ENCODE data around the gene FAM25G.
"Not testable (repeated sequence)": the region's sequence is repeated elsewhere in the genome, so short reads cannot be mapped to it uniquely, and the experiment has no call there.

FAM25G gene

DNA sequence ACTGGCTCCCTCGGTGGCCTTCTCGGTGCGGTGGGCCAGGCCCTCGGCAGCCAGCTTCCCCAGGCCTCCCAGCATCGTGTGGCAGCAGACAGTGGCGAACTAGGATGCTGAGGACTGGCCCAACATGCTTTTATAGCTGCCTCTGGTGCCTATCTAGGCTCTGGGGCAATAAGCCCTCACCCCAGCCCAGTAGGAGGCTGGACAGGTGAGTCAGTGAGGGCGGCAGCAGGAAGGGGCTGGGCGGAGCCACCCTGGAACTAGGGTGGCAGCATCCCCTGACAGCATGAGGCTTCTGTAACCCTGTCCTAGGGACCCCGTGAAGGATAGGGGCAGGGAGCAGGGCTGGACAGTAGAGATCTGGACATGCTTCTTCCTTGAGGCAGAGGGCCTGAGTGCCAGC is at the start of gene FAM25G:
TSS of gene FAM25G (minus strand) at position 101 of the 400 bp plus-strand sequence. CDS start at position 75, 26 bp downstream.
- DNase-seq (ENCODE audit: low read depth in 2 of 2) = not testable (repeated sequence)

DNA sequence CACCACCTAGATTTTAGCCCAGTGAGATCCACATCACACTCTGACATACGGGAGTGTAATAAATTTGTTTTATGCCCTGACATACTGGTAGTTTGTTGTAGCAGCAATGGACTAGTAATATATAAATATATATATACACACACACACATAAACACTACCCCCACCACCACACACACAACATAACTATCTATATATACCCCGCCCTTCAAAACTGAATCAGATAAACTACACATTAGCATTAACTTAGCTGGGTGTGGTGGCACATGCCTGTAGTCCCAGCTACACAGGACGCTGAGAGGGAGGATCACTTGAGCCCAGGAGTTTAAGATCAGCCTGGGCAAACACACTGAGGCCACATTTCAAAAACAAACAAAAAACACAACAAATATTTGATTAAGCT is 44.9 kb upstream of the FAM25G start:
- not testable (repeated sequence) for DNase-seq (ENCODE audit: low read depth in 2 of 2)

DNA sequence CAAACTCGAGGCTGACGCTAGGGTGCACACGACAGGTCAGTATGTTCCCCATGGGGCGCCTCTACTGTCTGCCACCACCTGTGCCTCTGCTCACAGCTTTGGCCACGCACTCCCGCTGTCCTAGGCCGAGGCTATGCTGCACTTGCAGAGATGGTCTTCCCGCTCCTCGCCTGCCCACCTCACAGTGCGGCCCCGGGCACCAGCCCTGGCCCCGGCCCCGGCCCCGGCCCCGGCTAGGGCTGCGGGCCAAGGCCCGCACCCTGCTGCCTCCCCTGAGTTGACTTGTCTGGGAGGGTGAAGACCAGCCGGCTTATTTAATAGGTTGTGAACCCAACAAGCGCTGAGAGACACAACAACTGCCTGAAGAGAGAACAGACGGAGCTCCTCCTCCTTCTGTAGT is 32.0 kb upstream of the FAM25G start, which contains the start of gene AGAP9:
TSS of gene AGAP9 (minus strand) at position 164 of the 400 bp plus-strand sequence. CDS start at position 52, 112 bp downstream.
- not testable (repeated sequence) for DNase-seq (ENCODE audit: low read depth in 2 of 2)

- not testable (repeated sequence) for DNase-seq (ENCODE audit: low read depth in 2 of 2)
These were observed 10.8 kb upstream of the FAM25G start for GRCh38 chr10:47502313-47502712.

GRCh38 chr10:47494226-47494625 is 2.7 kb upstream of the FAM25G start:
- DNase-seq (ENCODE audit: low read depth in 2 of 2) = not testable (repeated sequence)

GRCh38 chr10:47489630-47490029 is 1.9 kb downstream of the FAM25G start:
- not testable (repeated sequence) for DNase-seq (ENCODE audit: low read depth in 2 of 2)

DNA sequence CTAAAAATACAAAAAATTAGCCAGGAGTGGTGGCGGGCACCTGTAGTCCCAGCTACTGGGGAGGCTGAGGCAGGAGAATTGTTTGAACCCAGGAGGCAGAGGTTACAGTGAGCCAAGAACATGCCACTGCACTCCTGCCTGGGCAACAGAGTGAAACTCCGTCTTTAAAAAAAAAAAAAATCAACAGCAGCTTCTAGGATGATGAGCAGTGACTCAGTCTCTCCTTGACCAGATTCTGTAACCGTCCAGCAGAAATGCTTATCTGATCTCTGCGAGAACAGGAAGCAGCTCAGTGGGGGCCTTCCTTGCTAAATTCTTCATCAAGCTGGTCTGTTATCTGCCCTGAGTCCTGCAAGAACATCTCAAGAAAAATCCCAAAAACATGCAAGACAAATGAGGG is 5.6 kb downstream of the FAM25G start:
- not testable (repeated sequence) for DNase-seq (ENCODE audit: low read depth in 2 of 2)

DNA sequence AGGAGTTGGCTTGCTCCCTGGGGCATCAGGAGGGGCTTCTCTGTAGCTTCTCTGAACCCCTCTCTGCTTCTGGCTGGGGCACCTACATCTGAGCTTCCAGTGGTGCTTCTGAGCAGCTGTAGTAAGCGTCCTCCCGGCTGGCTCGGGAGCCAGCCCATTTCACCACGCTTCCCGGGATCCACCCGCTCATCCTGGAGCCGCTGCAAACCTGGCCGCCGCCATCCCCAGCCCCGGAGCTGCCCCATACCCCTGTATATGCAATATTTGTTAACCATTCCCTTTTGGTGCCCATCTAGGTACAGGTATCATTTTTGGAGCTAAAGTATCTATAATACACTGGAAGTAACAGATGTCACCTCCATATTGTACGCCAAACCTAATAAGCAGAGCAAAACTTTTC is 6.7 kb downstream of the FAM25G start:
- DNase-seq (ENCODE audit: low read depth in 2 of 2) = not testable (repeated sequence)

GRCh38 chr10:47483923-47484322 is 7.6 kb downstream of the FAM25G start, which contains the start of gene ANXA8:
Gene ANXA8, minus strand, starts transcription at chr10:47484115. Its CDS starts 182 bp downstream, at chr10:47483933.
- DNase-seq (ENCODE audit: low read depth in 2 of 2) = not testable (repeated sequence)

GRCh38 chr10:47482367-47482766 is 9.1 kb downstream of the FAM25G start:
- not testable (repeated sequence) for DNase-seq (ENCODE audit: low read depth in 2 of 2)

- DNase-seq (ENCODE audit: low read depth in 2 of 2) = not testable (repeated sequence)
These were observed 9.7 kb downstream of the FAM25G start for GRCh38 chr10:47481768-47482181.

DNA sequence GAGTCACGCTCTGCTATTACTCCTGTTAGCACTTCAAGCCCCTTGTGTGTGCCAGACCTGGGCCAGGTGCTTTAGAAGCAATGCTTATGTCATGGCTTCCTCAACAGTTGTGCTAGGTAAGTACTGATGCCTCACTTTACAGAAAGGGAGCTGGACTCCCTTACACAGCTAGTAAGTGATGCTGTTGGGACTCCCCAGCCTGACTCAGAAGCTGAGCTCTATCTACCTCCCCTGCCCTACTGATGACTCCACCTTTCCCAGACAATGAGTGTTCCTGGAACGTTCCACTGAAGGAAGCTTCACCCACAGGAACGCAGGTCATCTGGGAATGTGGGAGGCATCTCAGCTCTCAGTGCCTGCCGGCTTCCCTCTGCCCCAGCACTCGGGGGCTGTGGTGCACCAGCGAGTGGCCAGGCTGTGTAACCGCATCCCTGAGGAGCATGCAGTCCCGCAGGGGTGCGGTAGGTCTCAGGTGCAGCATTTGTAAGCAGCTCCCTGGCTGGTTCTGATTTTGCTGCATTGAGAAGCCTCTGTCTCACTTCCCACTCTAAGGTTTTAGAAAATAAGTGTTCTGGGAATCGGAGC is 10.2 kb downstream of the FAM25G start:
- not testable (repeated sequence) for DNase-seq (ENCODE audit: low read depth in 2 of 2)

DNA sequence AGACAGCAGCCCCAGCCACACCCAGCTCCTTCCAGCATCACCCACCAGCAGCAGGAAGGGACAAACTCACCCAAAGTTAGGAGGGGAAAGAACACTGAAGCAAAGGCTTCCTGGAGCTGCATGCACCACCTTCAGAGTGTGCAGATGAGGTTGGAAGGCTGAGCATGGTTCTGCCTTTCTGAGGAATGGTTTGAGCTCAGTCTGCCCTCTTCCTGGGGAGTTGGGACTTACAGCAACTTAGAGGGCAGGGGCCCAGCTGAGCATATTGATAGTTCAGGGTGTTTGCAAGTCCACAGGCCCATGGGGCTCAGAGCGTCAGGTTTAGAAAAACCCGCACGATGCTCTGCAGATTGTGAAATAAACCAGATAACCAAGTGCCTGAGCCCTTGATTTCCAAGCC is 11.4 kb downstream of the FAM25G start:
- DNase-seq (ENCODE audit: low read depth in 2 of 2) = not testable (repeated sequence)

GRCh38 chr10:47478114-47478513 is 13.4 kb downstream of the FAM25G start:
- DNase-seq (ENCODE audit: low read depth in 2 of 2) = not testable (repeated sequence)

DNA sequence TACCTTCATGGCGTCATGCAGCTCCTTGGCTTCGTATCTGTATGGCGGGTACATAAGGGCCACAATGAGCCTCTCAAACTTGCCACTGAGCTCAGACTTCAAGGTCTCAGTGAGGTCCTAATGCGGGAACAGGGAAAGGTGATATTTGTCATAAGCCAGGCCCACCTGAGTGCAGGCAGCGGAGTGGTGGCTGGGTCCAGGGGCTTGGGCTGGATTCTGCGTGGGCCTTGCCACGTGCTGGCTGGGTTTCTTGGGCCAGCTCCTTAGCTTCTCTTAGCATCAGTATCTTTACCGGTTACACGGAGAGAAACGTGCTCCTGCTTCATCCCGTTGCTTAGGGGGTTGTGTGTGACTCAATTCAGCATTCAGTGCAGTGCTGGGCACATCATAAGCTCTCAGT is 14.4 kb downstream of the FAM25G start:
- DNase-seq (ENCODE audit: low read depth in 2 of 2) = not testable (repeated sequence)

DNA sequence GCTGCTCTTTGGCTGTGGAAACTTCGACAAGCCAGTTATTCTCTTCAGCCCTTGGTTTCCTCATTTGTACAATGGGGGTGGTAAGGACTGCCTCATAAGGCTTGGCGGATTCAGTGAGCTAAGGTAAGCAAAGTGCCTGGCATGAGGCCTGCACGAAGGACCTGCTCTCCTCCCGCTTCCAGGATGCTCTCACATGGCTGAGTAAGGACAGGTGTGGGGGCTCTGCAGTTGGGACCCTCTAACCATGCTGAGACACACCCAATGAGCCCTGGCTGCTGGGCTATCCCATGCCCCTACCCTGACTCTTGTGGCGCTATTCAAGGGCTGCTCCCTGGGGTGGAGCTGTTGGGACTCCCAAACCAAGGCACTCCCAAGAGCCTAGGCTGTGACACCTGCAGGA is 16.4 kb downstream of the FAM25G start:
- not testable (repeated sequence) for DNase-seq (ENCODE audit: low read depth in 2 of 2)

GRCh38 chr10:47473516-47473915 is 18.0 kb downstream of the FAM25G start:
- not testable (repeated sequence) for DNase-seq (ENCODE audit: low read depth in 2 of 2)

- not testable (repeated sequence) for DNase-seq (ENCODE audit: low read depth in 2 of 2)
These were observed 18.9 kb downstream of the FAM25G start for GRCh38 chr10:47472647-47473046.

DNA sequence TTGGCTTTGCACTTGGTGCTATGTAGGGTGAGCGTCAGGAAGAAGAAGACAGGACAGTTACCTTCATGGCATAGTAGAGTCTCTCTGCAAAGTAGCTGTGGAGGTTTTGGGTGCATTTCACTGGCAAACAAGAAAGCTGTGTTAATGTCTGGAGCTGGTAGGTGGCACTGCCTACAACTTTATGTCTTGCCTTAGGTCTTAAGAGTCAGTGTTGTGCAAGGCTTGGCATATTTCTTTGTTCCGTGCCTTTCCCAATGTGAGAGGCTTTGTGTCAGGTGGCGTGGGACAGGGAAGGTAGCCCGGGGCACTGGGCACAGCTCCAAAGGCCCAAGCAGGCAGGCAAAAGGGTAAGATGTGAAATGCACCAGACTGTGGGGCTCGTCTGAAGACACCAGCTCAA is 19.4 kb downstream of the FAM25G start:
- DNase-seq (ENCODE audit: low read depth in 2 of 2) = not testable (repeated sequence)

GRCh38 chr10:47468731-47469528 is 22.6 kb downstream of the FAM25G start:
- not testable (repeated sequence) for DNase-seq (ENCODE audit: low read depth in 2 of 2)

GRCh38 chr10:47467957-47468356 is 23.5 kb downstream of the FAM25G start:
- DNase-seq (ENCODE audit: low read depth in 2 of 2) = not testable (repeated sequence)

GRCh38 chr10:47467458-47467857 is 24.0 kb downstream of the FAM25G start:
- DNase-seq (ENCODE audit: low read depth in 2 of 2) = not testable (repeated sequence)
